ENCODE results near the gene HBS1L. TPM values are rescaled to one million over a fixed set of nuclear protein-coding genes. Genes with fewer than 3 reads are reported as not detected.

Gene HBS1L
- total and polyA plus RNA-seq, 10 of the 15 experiments (the other 5 are each of a cell fraction or from before 2014, with no cell fraction given), result 58.7 to 142 (median 78.8) TPM

- 56% methylated on average over 7 of the region's 7 CpGs for WGBS (ENCODE audit: insufficient coverage, insufficient replicate concordance, low lambda C conversion rate, missing lambda C conversion rate)
- CTCF ChIA-PET, result interaction anchor here (1.3 to 1.9 kb wide), 5 partner anchors 8 to 40 kb away, joined by 3 to 5 read pairs (median 3); partner anchors contain the start of gene HBS1L
Measured at GRCh38 chr6:135062735-135063134, 8.1 kb upstream of the HBS1L start.

More at GRCh38 chr6:135062735-135063134, 8.1 kb upstream of the HBS1L start:
- Histone ChIP-seq H3K4me2 (ENCODE audit: control insufficient read depth, insufficient read depth) (no peak overlapping the region), H3K79me2 (ENCODE audit: control insufficient read depth, insufficient read depth, low read length) (no peaks in the 10 kb centered on the region), H3K4me3 (no peak overlapping the region), H3K9me3 (replicated peaks; ENCODE audit: control insufficient read depth, insufficient read depth, low read length) (peaks cover 5% of the 10 kb centered on the region; the same call in 2 of the 3 replicates), H3K36me3 (ENCODE audit: control insufficient read depth in 2 of 2, insufficient read depth in 2 of 2, low read length in 1 of 2) (no peaks in the 10 kb centered on the region), H3K4me1 (ENCODE audit: control insufficient read depth, insufficient read depth, low read length) (no peaks in the 10 kb centered on the region; the same call in 1 of the 2 replicates), H3K9ac (ENCODE audit: control insufficient read depth, insufficient read depth, low read length) (no peak overlapping the region), H3K27me3 (replicated peaks in 1 of 2; ENCODE audit: control insufficient read depth in 2 of 2, insufficient read depth in 2 of 2, low read length in 1 of 2) (no peaks in the 10 kb centered on the region), H4K20me1 (ENCODE audit: control insufficient read depth, insufficient read depth) (no peaks in the 10 kb centered on the region), H2AFZ (ENCODE audit: control insufficient read depth, low read depth, low read length) (no peak overlapping the region), H3K27ac (ENCODE audit: control insufficient read depth, insufficient read depth) (no peak overlapping the region)
- in situ Hi-C loops (cut with MboI), result no loop called here
- RAD21 ChIA-PET (ENCODE audit: unreplicated experiment), result interaction anchor here (0.5 to 1.0 kb wide), 5 partner anchors 8 to 657 kb away, joined by 3 to 4 read pairs (median 3); partner anchors contain the start of gene HBS1L
- DNase-seq (ENCODE audit: low read depth, low spot score), result no peak
- no TSS peak for BruUV-seq (replicated peaks)
- TF ChIP-seq BRCA1 (IDR thresholded peaks at IDR 0.05; ENCODE audit: low read depth, low read length) (no peak), CEBPZ (IDR thresholded peaks at IDR 0.05; ENCODE audit: low read depth, low read length) (no peak), NR2C1 (IDR thresholded peaks at IDR 0.05) (no peak), SUZ12 (IDR thresholded peaks at IDR 0.05; ENCODE audit: unreplicated experiment) (no peak)
- intact Hi-C loops (cut with micrococcal nuclease; ENCODE audit: unreplicated experiment), result no loop called here
- SMC1A ChIA-PET (ENCODE audit: uncharacterized antibody, unreplicated experiment), result interaction anchor here (0.8 to 7.1 kb wide), 9 partner anchors 8 to 79 kb away, joined by 3 to 40 read pairs (median 3); partner anchors contain the start of gene HBS1L
- FAIRE-seq, result no peak
- POLR2A ChIA-PET, result interaction anchor here (0.6 to 1.7 kb wide), 5 partner anchors 11 to 127 kb away, joined by 3 to 6 read pairs (median 4); no protein-coding TSS in a partner anchor
- no peak for ATAC-seq

All from GM12878 (cell line).